ENCODE data around the gene TSPAN16. TPM values are rescaled to one million over a fixed set of nuclear protein-coding genes. Genes with fewer than 3 reads are reported as not detected.

The TSPAN16 gene
- total RNA-seq, 1 experiment from 2014 or later, result not detected

GRCh38 chr19:11247934-11248333 lies 48.0 kb upstream of the TSPAN16 start:
- BruUV-seq (replicated peaks), result no TSS peak
- H3K79me2 ChIP-seq (ENCODE audit: low read depth), result no peaks in the 10 kb centered on the region
- H3K4me3 ChIP-seq, result no peak overlapping the region
- no peaks in the 10 kb centered on the region for H3K9me2 ChIP-seq (ENCODE audit: insufficient read depth)
- peaks cover 17% of the 10 kb centered on the region for H3F3A ChIP-seq (ENCODE audit: insufficient read depth, low read depth)
- 0 out of 2 replicates have a peak, but pooled peaks cover 2% of the 10 kb centered on the region for H4K20me1 ChIP-seq (ENCODE audit: insufficient read depth)
- H3K4me2 ChIP-seq, result no peak overlapping the region
- no peak overlapping the region for H2AFZ ChIP-seq
- peaks cover under 1% of the 10 kb centered on the region; the same call in 1 of the 2 replicates for H3K36me3 ChIP-seq (ENCODE audit: low read depth)
- H3K9me3 ChIP-seq (ENCODE audit: insufficient read depth, low read depth), result no peaks in the 10 kb centered on the region
- no peak for DNase-seq
- no peaks in the 10 kb centered on the region for H3K4me1 ChIP-seq (replicated peaks; ENCODE audit: insufficient read depth)
- intact Hi-C loops (cut with micrococcal nuclease; ENCODE audit: unreplicated experiment), result no loop called here
- no peak for TF ChIP-seq EZH2 (IDR thresholded peaks at IDR 0.05; ENCODE audit: low read depth)
- TF ChIP-seq, protein P1, sequence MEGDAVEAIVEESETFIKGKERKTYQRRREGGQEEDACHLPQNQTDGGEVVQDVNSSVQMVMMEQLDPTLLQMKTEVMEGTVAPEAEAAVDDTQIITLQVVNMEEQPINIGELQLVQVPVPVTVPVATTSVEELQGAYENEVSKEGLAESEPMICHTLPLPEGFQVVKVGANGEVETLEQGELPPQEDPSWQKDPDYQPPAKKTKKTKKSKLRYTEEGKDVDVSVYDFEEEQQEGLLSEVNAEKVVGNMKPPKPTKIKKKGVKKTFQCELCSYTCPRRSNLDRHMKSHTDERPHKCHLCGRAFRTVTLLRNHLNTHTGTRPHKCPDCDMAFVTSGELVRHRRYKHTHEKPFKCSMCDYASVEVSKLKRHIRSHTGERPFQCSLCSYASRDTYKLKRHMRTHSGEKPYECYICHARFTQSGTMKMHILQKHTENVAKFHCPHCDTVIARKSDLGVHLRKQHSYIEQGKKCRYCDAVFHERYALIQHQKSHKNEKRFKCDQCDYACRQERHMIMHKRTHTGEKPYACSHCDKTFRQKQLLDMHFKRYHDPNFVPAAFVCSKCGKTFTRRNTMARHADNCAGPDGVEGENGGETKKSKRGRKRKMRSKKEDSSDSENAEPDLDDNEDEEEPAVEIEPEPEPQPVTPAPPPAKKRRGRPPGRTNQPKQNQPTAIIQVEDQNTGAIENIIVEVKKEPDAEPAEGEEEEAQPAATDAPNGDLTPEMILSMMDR (conservative IDR thresholded peaks at IDR 0.05), result no peak
- ChIA-PET POLR2A (ENCODE audit: unreplicated experiment) (no interaction called here), CTCF (no interaction called here)
- no peaks in the 10 kb centered on the region for H3K27me3 ChIP-seq (ENCODE audit: insufficient read depth, low read depth)
- H3K27ac ChIP-seq, result no peak overlapping the region

DNA sequence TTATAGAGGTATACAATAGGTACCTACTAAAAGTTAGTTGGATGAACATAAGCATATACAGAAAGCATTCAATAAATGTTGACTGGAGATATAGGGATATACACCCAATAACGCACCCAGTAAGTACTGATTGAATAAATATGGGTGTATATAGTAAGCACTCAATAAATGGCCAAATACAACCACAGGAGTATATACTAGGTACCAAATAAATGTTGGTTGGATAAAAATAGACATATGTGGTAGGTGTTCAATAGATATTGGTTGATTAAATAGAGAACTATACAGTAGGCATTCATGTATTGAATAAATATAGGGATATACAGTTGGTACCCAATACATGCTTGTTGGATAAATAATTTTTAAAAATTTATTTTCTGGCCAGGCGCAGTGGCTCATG lies 47.1 kb upstream of the TSPAN16 start:
- Histone ChIP-seq H3K79me2 (ENCODE audit: low read depth) (no peaks in the 10 kb centered on the region), H3K27me3 (ENCODE audit: insufficient read depth, low read depth) (no peaks in the 10 kb centered on the region), H3K27ac (no peak overlapping the region), H3K9me3 (ENCODE audit: insufficient read depth, low read depth) (no peaks in the 10 kb centered on the region), H4K20me1 (ENCODE audit: insufficient read depth) (0 out of 2 replicates have a peak, but pooled peaks cover 2% of the 10 kb centered on the region), H2AFZ (no peak overlapping the region), H3F3A (ENCODE audit: insufficient read depth, low read depth) (peaks cover 17% of the 10 kb centered on the region), H3K4me2 (no peak overlapping the region), H3K36me3 (ENCODE audit: low read depth) (no peaks in the 10 kb centered on the region), H3K4me1 (replicated peaks; ENCODE audit: insufficient read depth) (no peaks in the 10 kb centered on the region), H3K9me2 (ENCODE audit: insufficient read depth) (no peaks in the 10 kb centered on the region), H3K4me3 (no peak overlapping the region)
- ChIA-PET CTCF (no interaction called here), POLR2A (ENCODE audit: unreplicated experiment) (no interaction called here)
- no TSS peak for BruUV-seq (replicated peaks)
- TF ChIP-seq, protein P1 (conservative IDR thresholded peaks at IDR 0.05), result no peak
- no peak for TF ChIP-seq EZH2 (IDR thresholded peaks at IDR 0.05; ENCODE audit: low read depth)
- intact Hi-C loops (cut with micrococcal nuclease; ENCODE audit: unreplicated experiment), result no loop called here
- no peak for DNase-seq

- ChIA-PET CTCF (no interaction called here), POLR2A (ENCODE audit: unreplicated experiment) (interaction anchor here (0.5 kb wide), 1 partner anchor 99 kb away, joined by 9 read pairs; no protein-coding TSS in a partner anchor)
- Histone ChIP-seq H4K20me1 (ENCODE audit: insufficient read depth) (peaks cover 2% of the 10 kb centered on the region; the same call in 1 of the 2 replicates), H2AFZ (no peak overlapping the region), H3K27me3 (ENCODE audit: insufficient read depth, low read depth) (no peaks in the 10 kb centered on the region), H3K9me3 (ENCODE audit: insufficient read depth, low read depth) (no peaks in the 10 kb centered on the region), H3K36me3 (ENCODE audit: low read depth) (no peaks in the 10 kb centered on the region), H3K4me2 (no peak overlapping the region), H3K4me1 (replicated peaks; ENCODE audit: insufficient read depth) (no peaks in the 10 kb centered on the region), H3K27ac (no peak overlapping the region), H3F3A (ENCODE audit: insufficient read depth, low read depth) (peaks cover 3% of the 10 kb centered on the region; the same call in 1 of the 2 replicates), H3K79me2 (ENCODE audit: low read depth) (no peaks in the 10 kb centered on the region), H3K9me2 (ENCODE audit: insufficient read depth) (no peaks in the 10 kb centered on the region), H3K4me3 (no peak overlapping the region)
- intact Hi-C loops (cut with micrococcal nuclease; ENCODE audit: unreplicated experiment), result no loop called here
- TF ChIP-seq, protein P1 (conservative IDR thresholded peaks at IDR 0.05), result no peak
- no peak for TF ChIP-seq EZH2 (IDR thresholded peaks at IDR 0.05; ENCODE audit: low read depth)
- BruUV-seq (replicated peaks), result no TSS peak
- DNase-seq, result no peak
Measured at GRCh38 chr19:11251217-11251616, 44.7 kb upstream of the TSPAN16 start.

Measured in PC-9 (cell line).